K562 (cell line): ENCODE data around the gene ARHGAP33. TPM values are rescaled to one million over a fixed set of nuclear protein-coding genes. Genes with fewer than 3 reads are reported as not detected.

Source experiments
- ATAC-seq: fragments of 200-7000 bp; cut with Tn5 transposase; 3 replicates; pipeline ENCODE4 v1.9.1; 2020; ENCODE audit warnings: moderate library complexity
- BruUV-seq: library from RNA; stranded (reverse); fragments of 400-500 nt; replicated peaks from 2 replicates; lab custom pipeline; 2021; lab: Mats Ljungman, UMichigan
- CTCF ChIA-PET: fragments of 300-600 bp; formaldehyde crosslinking; extraction: SDS; loops from one replicate; lab custom pipeline; 2021; ENCODE audit warnings: low intra/inter-chr PET ratio; lab: Yijun Ruan, JAX
- POLR2A ChIA-PET: fragments of 300-600, 350-650 bp; sonication (Branson Sonifier 250); formaldehyde crosslinking; extraction: SDS; loops from one replicate; lab custom pipeline; 2021; ENCODE audit warnings: antibody characterized with exemption, inconsistent platforms; lab: Yijun Ruan, JAX
- DNase-seq, 4 experiments: peaks; one replicate each; pipeline versions ENCODE4 v3.0.0 to v3.0.0-alpha.2; 2011 to 2018; ENCODE audit warnings: low spot score in 3 of 4, mixed read lengths in 3 of 4; ENCODE audit errors: extremely low read depth in 1 of 4
- FAIRE-seq: peaks from 2 replicates; lab custom pipeline; 2011; peaks lifted over from hg19 to GRCh38; lab: Jason Lieb, UNC
- H2AFZ ChIP-seq: 2 replicates; pipeline ENCODE4 v1.6.0; 2011; ENCODE audit warnings: low read depth, low read length, control low read depth, inconsistent platforms
- H3K27ac ChIP-seq: fragments of 200-600 bp; 3 replicates; pipeline ENCODE4 v1.8.0; 2011; ENCODE audit warnings: low read depth, mild to moderate bottlenecking, control low read depth, inconsistent platforms, low read length, moderate library complexity, mixed read lengths; ENCODE audit errors: extremely low read depth
- H3K27me3 ChIP-seq, 2 experiments: fragments of 300-600 bp in 1 of 2; 2 replicates in 1 of 2; 3 replicates in 1 of 2; pipeline versions ENCODE4 v1.6.0 to v1.8.0; 2011; ENCODE audit warnings: inconsistent platforms in 2 of 2, low read length in 2 of 2, mild to moderate bottlenecking in 1 of 2, mixed read lengths in 1 of 2, moderate library complexity in 1 of 2; ENCODE audit not compliant: control insufficient read depth in 2 of 2, insufficient read depth in 2 of 2
- H3K36me3 ChIP-seq: fragments of 300-600 bp; 3 replicates; pipeline ENCODE4 v1.8.0; 2011; ENCODE audit warnings: mild to moderate bottlenecking, low read length, inconsistent platforms; ENCODE audit not compliant: control insufficient read depth, insufficient read depth
- H3K4me1 ChIP-seq, 2 experiments: fragments of 200-600 bp in 1 of 2; replicated peaks in 1 of 2; 2 replicates in 1 of 2; 3 replicates in 1 of 2; pipeline versions ENCODE4 v1.5.1 to v1.8.0; 2011; ENCODE audit warnings: inconsistent platforms in 2 of 2, low read length in 2 of 2, mild to moderate bottlenecking in 1 of 2, mixed read lengths in 1 of 2, moderate library complexity in 1 of 2; ENCODE audit not compliant: control insufficient read depth in 2 of 2, insufficient read depth in 2 of 2
- H3K4me2 ChIP-seq: 2 replicates; pipeline ENCODE4 v1.6.1; 2011; ENCODE audit warnings: low read length, control low read depth, inconsistent platforms, mixed read lengths; ENCODE audit not compliant: insufficient read depth
- H3K4me3 ChIP-seq: fragments of 200-600 bp; sonication (generic), shearing (Covaris generic); 2 replicates; pipeline ENCODE4 v1.5.1; 2016; ENCODE audit warnings: control low read depth, inconsistent platforms
- H3K79me2 ChIP-seq: fragments of 200-600 bp; 3 replicates; pipeline ENCODE4 v1.8.0; 2011; ENCODE audit warnings: low read length, inconsistent platforms; ENCODE audit not compliant: control insufficient read depth, insufficient read depth
- H3K9ac ChIP-seq, 2 experiments: 2 replicates each; pipeline versions ENCODE4 v1.6.0 to v1.6.1; 2011; ENCODE audit warnings: low read depth in 2 of 2, low read length in 2 of 2, control low read depth in 1 of 2, inconsistent platforms in 1 of 2, mild to moderate bottlenecking in 1 of 2, mixed read lengths in 1 of 2; ENCODE audit not compliant: insufficient read depth in 1 of 2
- H3K9me1 ChIP-seq: one replicate; pipeline ENCODE4 v1.6.0; 2011; ENCODE audit warnings: inconsistent platforms, mild to moderate bottlenecking, low read length, moderate library complexity; ENCODE audit not compliant: control insufficient read depth, insufficient read depth
- H3K9me3 ChIP-seq: replicated peaks from 2 replicates; pipeline ENCODE4 v1.5.1; 2011; ENCODE audit warnings: low read depth, low read length, inconsistent platforms; ENCODE audit not compliant: control insufficient read depth, insufficient read depth
- H4K20me1 ChIP-seq: replicated peaks from 2 replicates; pipeline ENCODE4 v1.6.1; 2011; ENCODE audit warnings: low read length, inconsistent platforms, mixed read lengths; ENCODE audit not compliant: control insufficient read depth, insufficient read depth
- CHD7 ChIP-seq: fragments of 200-600 bp; sonication (generic); IDR thresholded peaks from one replicate; pipeline ENCODE4 v1.6.1; 2012; ENCODE audit warnings: mild to moderate bottlenecking, low read depth, low read length, inconsistent platforms
- COPS2 ChIP-seq: fragments of 450-650 bp; conservative IDR thresholded peaks from 2 replicates; pipeline ENCODE4 v1.6.1; 2016; ENCODE audit warnings: mild to moderate bottlenecking, moderate library complexity
- RBM39 ChIP-seq: fragments of 200-400 bp; formaldehyde crosslinking; optimal IDR thresholded peaks from 2 replicates; pipeline ENCODE3; 2018; ENCODE audit warnings: low read depth, low read length
- SPI1 ChIP-seq: IDR thresholded peaks from 2 replicates; pipeline ENCODE4 v1.6.1; 2011; ENCODE audit warnings: low read depth, low read length, control low read depth, borderline replicate concordance
- WGBS: fragments of 100-300 bp; shearing (Covaris generic); methylation state at CpG from one replicate; pipeline ENCODE4 v1.1.6; 2016; ENCODE audit warnings: low coverage, mixed read lengths; ENCODE audit not compliant: insufficient coverage; ENCODE audit errors: missing lambda C conversion rate; 5-methylcytosine and 5-hydroxymethylcytosine counted together
- in situ Hi-C: fragments of 300-500 bp; cut with MboI; formaldehyde crosslinking; loops from 4 replicates; pipeline ENCODE4 v1.15.0; 2018; ENCODE audit warnings: inconsistent platforms, mixed read lengths
- intact Hi-C: fragments of 100-400 bp; cut with micrococcal nuclease; formaldehyde crosslinking; loops from 2 replicates; pipeline ENCODE4 v1.14.2; 2022
- polyA plus RNA-seq, 8 experiments: library from polyadenylated mRNA; depleted of rRNA in 4 of 8; stranded (reverse) in 5 of 8; unstranded in 3 of 8; fragments of >200 nt; fragmentation: Nextera tagmentation in 2 of 8; fragmentation: Illumina TruSeq in 1 of 8; extraction: Ambion mirVana in 2 of 8; extraction: Trizol in 1 of 8; gene quantifications; 2 replicates each; pipeline versions ENCODE4 v1.2.1 to v1.2.3, GENCODE V29; 2011 to 2014; ENCODE audit warnings: inconsistent platforms in 1 of 8, missing spikeins in 1 of 8
- total RNA-seq, 7 experiments: library from RNA; depleted of rRNA in 6 of 7; stranded (reverse); fragments of >200 nt in 6 of 7; fragmentation: Illumina TruSeq in 2 of 7; extraction: Trizol in 2 of 7; gene quantifications; 2 replicates each; pipeline versions ENCODE4 v1.2.1 to v1.2.3, GENCODE V29; 2011 to 2021; ENCODE audit warnings: low replicate concordance in 1 of 7

ARHGAP33 gene
- total and polyA plus RNA-seq, 9 of the 15 experiments (the other 6 are each of a cell fraction or from before 2014, with no cell fraction given) = 0.06 to 26.6 (median 1.6) TPM; not detected in 1

GRCh38 chr19:35764432-35765315 is 10.7 kb upstream of the ARHGAP33 start:
- CTCF ChIA-PET = no interaction called here
- FAIRE-seq (no peak), DNase-seq (no peak), ATAC-seq (no peak)
- no peak overlapping the region for H3K4me3 ChIP-seq
- H3K9ac ChIP-seq = 0 out of 4 replicates have a peak overlapping the region, but pooled peaks of 1 of the 2 experiments have one; percentile 33
- BruUV-seq = no TSS peak
- POLR2A ChIA-PET = interaction anchor here (0.7 to 1.2 kb wide), 2 partner anchors 10 to 14 kb away, joined by 3 to 4 read pairs; no protein-coding TSS in a partner anchor
- in situ Hi-C loops (no loop called here), intact Hi-C loops (no loop called here)
- no peaks in the 10 kb centered on the region for H4K20me1 ChIP-seq
- no peak overlapping the region for H2AFZ ChIP-seq
- H3K9me1 ChIP-seq = no peaks in the 10 kb centered on the region
- TF ChIP-seq COPS2 (no peak), SPI1 (peak; percentile 52; the same call in 1 of the 2 replicates), RBM39 (no peak), CHD7 (no peak)
- TF ChIP-seq, all 486 proteins: peak for 1
- Histone ChIP-seq H3K4me2 (no peak overlapping the region), H3K9me3 (no peaks in the 10 kb centered on the region; the same call in 1 of the 2 replicates), H3K36me3 (peaks cover 56% of the 10 kb centered on the region; the same call in 2 of the 3 replicates), H3K79me2 (peaks cover 3% of the 10 kb centered on the region), H3K4me1 (peaks cover 0 to 21% of the 10 kb centered on the region in 2 experiments; a peak in 2 of 5 replicates), H3K27me3 (no peaks in the 10 kb centered on the region), H3K27ac (no peak overlapping the region)
- WGBS = 85% methylated on average over 15 of the region's 17 CpGs
